ENCODE measurements around the gene RAMACL. TPM values are rescaled to one million over a fixed set of nuclear protein-coding genes. Genes with fewer than 3 reads are reported as not detected.

RAMACL gene
- total RNA-seq, 1 experiment from 2014 or later = 0.13 TPM

DNA sequence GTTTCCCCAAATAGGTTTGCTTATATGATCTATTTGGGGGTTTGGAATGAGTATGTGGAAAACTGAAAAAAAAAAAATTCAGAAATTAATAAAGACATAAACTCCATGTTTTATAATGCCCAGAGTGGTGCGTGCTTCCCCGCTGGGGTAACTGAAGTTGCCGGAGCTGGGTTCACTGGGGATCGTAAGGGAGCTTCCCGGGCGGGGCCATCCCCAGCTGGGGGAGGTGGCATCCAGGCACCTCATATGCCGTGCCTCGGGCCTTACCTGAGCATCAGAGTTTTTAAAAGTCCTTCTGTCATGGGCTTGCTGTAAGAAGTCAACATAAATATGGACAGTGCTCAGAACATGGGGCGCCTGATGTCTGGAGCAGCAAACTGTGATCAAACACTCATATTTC lies 17.9 kb upstream of the RAMACL start:
- ChIA-PET CTCF (interaction anchor here (0.7 kb wide), 1 partner anchor 23 kb away, joined by 3 read pairs; no protein-coding TSS in a partner anchor), POLR2A (no interaction called here)
- Histone ChIP-seq H3K27me3 (ENCODE audit: control insufficient read depth, insufficient read depth, low read length) (no peaks in the 10 kb centered on the region), H3K27ac (ENCODE audit: low read length) (no peak overlapping the region), H3K36me3 (ENCODE audit: control insufficient read depth, insufficient read depth, low read length) (no peaks in the 10 kb centered on the region), H3K9me3 (ENCODE audit: control insufficient read depth, insufficient read depth, low read depth, low read length) (no peaks in the 10 kb centered on the region), H3K4me1 (ENCODE audit: control insufficient read depth, insufficient read depth, low read length) (no peaks in the 10 kb centered on the region), H3K4me3 (ENCODE audit: low read depth in 2 of 2, low read length in 2 of 2) (no peak overlapping the region)
- in situ Hi-C loops (cut with HindIII; ENCODE audit: low pct_unique_long_range_greater_than_20kb, low sequenced_read_pairs) = no loop called here
- ATAC-seq (no peak), DNase-seq (ENCODE audit: low read depth, low spot score) (no peak)
- BruUV-seq (replicated peaks) = no TSS peak
- intact Hi-C loops (cut with micrococcal nuclease; ENCODE audit: unreplicated experiment) = no loop called here
- TF ChIP-seq, protein P1, sequence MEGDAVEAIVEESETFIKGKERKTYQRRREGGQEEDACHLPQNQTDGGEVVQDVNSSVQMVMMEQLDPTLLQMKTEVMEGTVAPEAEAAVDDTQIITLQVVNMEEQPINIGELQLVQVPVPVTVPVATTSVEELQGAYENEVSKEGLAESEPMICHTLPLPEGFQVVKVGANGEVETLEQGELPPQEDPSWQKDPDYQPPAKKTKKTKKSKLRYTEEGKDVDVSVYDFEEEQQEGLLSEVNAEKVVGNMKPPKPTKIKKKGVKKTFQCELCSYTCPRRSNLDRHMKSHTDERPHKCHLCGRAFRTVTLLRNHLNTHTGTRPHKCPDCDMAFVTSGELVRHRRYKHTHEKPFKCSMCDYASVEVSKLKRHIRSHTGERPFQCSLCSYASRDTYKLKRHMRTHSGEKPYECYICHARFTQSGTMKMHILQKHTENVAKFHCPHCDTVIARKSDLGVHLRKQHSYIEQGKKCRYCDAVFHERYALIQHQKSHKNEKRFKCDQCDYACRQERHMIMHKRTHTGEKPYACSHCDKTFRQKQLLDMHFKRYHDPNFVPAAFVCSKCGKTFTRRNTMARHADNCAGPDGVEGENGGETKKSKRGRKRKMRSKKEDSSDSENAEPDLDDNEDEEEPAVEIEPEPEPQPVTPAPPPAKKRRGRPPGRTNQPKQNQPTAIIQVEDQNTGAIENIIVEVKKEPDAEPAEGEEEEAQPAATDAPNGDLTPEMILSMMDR (IDR thresholded peaks at IDR 0.05) = no peak
- TF ChIP-seq, protein P2, sequence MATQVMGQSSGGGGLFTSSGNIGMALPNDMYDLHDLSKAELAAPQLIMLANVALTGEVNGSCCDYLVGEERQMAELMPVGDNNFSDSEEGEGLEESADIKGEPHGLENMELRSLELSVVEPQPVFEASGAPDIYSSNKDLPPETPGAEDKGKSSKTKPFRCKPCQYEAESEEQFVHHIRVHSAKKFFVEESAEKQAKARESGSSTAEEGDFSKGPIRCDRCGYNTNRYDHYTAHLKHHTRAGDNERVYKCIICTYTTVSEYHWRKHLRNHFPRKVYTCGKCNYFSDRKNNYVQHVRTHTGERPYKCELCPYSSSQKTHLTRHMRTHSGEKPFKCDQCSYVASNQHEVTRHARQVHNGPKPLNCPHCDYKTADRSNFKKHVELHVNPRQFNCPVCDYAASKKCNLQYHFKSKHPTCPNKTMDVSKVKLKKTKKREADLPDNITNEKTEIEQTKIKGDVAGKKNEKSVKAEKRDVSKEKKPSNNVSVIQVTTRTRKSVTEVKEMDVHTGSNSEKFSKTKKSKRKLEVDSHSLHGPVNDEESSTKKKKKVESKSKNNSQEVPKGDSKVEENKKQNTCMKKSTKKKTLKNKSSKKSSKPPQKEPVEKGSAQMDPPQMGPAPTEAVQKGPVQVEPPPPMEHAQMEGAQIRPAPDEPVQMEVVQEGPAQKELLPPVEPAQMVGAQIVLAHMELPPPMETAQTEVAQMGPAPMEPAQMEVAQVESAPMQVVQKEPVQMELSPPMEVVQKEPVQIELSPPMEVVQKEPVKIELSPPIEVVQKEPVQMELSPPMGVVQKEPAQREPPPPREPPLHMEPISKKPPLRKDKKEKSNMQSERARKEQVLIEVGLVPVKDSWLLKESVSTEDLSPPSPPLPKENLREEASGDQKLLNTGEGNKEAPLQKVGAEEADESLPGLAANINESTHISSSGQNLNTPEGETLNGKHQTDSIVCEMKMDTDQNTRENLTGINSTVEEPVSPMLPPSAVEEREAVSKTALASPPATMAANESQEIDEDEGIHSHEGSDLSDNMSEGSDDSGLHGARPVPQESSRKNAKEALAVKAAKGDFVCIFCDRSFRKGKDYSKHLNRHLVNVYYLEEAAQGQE (IDR thresholded peaks at IDR 0.05; ENCODE audit: insufficient read depth in 1 of 2, low read depth in 2 of 2, low read length in 1 of 2) = no peak
- TF ChIP-seq SIN3A (IDR thresholded peaks at IDR 0.05; ENCODE audit: borderline replicate concordance, insufficient read depth, low read depth, low read length) = no peak
- TF ChIP-seq POLR2AphosphoS5 (IDR thresholded peaks at IDR 0.05; ENCODE audit: low read depth, low read length) = no peak
- TF ChIP-seq TCF7L2 (IDR thresholded peaks at IDR 0.05; ENCODE audit: low read depth, low read length) = no peak

DNA sequence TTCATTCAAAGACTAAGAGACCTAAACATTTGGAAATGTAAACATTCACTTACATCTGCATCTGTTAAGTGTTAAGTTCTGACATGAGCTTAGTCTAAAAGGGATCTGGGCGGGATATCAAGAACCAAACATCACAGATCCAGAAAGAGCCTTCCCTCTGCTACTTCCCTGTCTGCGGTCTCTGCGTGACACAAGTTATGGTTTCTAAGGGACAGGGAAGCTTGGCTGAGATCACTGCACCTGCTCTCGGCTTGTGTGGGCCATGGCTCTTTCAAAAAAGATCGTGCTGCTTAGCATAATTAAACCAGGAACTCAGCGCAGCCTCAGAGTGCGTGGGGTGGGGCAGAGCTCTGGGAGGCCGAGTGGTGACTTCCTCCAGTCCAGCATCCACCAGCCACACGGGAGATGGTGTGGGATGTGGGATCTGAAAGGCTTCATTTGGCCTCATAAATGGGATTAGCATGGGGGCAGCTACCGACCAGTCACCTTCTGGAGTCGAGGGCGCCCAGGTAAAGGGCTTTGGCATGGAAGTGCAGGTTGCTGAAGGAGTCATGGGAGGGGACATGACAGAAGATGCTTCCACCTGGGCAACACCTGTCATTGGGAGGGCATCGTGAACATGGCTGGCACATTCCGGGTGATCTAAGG lies 16.7 kb upstream of the RAMACL start:
- in situ Hi-C loops (cut with HindIII; ENCODE audit: low pct_unique_long_range_greater_than_20kb, low sequenced_read_pairs) = no loop called here
- Histone ChIP-seq H3K4me3 (ENCODE audit: low read depth in 2 of 2, low read length in 2 of 2) (no peak overlapping the region), H3K4me1 (ENCODE audit: control insufficient read depth, insufficient read depth, low read length) (no peaks in the 10 kb centered on the region), H3K36me3 (ENCODE audit: control insufficient read depth, insufficient read depth, low read length) (no peaks in the 10 kb centered on the region), H3K27me3 (ENCODE audit: control insufficient read depth, insufficient read depth, low read length) (no peaks in the 10 kb centered on the region), H3K9me3 (ENCODE audit: control insufficient read depth, insufficient read depth, low read depth, low read length) (no peaks in the 10 kb centered on the region), H3K27ac (ENCODE audit: low read length) (no peak overlapping the region)
- intact Hi-C loops (cut with micrococcal nuclease; ENCODE audit: unreplicated experiment) = no loop called here
- POLR2A ChIA-PET = no interaction called here
- no TSS peak for BruUV-seq (replicated peaks)
- TF ChIP-seq, protein P2 (IDR thresholded peaks at IDR 0.05; ENCODE audit: insufficient read depth in 1 of 2, low read depth in 2 of 2, low read length in 1 of 2) = no peak
- TF ChIP-seq POLR2AphosphoS5 (IDR thresholded peaks at IDR 0.05; ENCODE audit: low read depth, low read length) (no peak), TCF7L2 (IDR thresholded peaks at IDR 0.05; ENCODE audit: low read depth, low read length) (no peak), SIN3A (IDR thresholded peaks at IDR 0.05; ENCODE audit: borderline replicate concordance, insufficient read depth, low read depth, low read length) (no peak)
- TF ChIP-seq, protein P1 (IDR thresholded peaks at IDR 0.05) = no peak
- CTCF ChIA-PET = no interaction called here
- ATAC-seq = no peak
- DNase-seq (ENCODE audit: low read depth, low spot score) = no peak
